Adrenal gland (tissue), 5 donors: Measurements from ENCODE around the gene THBS3.

ENCODE experiments used
- CTCF ChIP-seq, 6 experiments: fragments of 450-650 bp in 4 of 6; fragments of 200-600 bp in 2 of 6; sonication (generic) in 1 of 6; IDR thresholded peaks; 1 replicate in 5 of 6; 2 replicates in 1 of 6; pipeline versions ENCODE4 v1.5.1 to v1.8.0; 2016 to 2021; ENCODE audit warnings: antibody characterized with exemption in 6 of 6, mild to moderate bottlenecking in 2 of 6, moderate library complexity in 1 of 6
- POLR2A ChIP-seq, 2 donors: fragments of 450-650 bp; IDR thresholded peaks; one replicate each; pipeline ENCODE4 v1.6.1; 2017; ENCODE audit warnings: antibody characterized with exemption in 2 of 2, mild to moderate bottlenecking in 2 of 2, moderate library complexity in 1 of 2
- donor health status: DM: no; HTN: no; CAD: no.

DNA sequence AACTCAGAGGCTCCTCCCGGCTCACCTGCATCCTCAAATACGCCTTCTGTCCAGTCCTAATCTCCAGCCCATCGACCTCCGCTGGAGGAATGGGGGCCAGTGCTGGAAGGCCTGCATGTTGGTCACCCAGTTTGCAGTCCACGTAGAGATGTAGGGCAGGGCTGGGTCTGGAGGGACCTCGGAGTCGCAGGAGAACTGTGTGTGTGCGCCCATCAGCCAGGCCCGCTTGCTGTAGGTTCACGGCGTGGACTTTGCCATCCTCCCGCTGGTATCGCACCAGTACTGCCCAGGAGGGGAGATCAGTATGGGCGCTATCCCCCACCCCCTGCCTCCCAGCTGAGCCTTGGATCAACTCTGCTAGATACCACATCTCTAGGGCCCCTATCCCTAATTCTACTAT, 2.7 kb downstream of the THBS3 start:
- no peak for TF ChIP-seq CTCF (IDR thresholded peaks at IDR 0.05)
- no peak for TF ChIP-seq POLR2A (IDR thresholded peaks at IDR 0.05)
